ENCODE measurements around the gene AK8.

The AK8 gene

DNA sequence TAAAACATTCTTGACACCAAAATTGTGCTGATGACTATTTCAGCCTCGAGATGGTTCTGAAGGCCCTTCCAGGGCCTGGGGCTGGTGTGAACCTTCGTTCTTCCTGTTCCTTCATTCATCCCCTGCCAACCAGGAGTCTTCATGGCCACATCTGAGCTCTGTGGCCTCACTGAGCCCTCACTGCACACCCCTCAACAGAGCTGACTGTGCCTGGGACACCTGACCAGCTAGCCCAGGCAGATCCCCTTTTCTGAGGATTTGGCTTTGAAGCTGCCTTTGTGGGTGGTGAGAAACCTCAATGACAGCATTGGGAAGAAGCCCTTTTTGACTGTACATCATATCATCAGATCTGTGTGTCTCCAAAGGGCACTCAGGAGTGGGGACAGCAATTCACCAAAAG, 13.8 kb downstream of the AK8 start:
- no peak overlapping the region for H3K27ac Mint-ChIP-seq
- no peak for DNase-seq
- ATAC-seq (replicated peaks): no peak

DNA sequence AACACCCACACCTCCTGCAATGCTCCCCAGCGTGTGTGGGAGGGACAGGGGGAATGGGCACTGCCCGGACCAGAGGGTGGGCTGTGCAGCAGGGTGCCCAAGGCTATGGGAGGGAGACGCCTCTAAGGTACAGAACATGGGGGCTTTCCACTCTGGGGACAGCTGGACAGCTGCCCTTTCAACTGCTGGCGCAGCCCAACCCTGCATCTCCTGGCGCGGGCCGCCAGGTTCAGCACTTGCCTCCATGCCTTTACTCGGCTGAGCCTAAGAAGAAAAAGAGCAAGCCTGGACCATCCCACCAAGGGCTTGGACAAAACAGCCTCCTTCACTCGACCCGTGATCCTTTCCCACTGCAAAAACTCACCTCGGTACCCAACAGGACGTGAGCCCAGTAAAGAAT, 15.0 kb downstream of the AK8 start:
- DNase-seq: no peak
- H3K4me1 Mint-ChIP-seq (ENCODE audit: low read depth in 2 of 2): no peaks in the 10 kb centered on the region
- peaks cover 19 to 51% of the 10 kb centered on the region in 2 donors for H3K27me3 Mint-ChIP-seq
- no peak overlapping the region for H3K4me3 Mint-ChIP-seq
- no peaks in the 10 kb centered on the region for H3K9me3 Mint-ChIP-seq
- no peaks in the 10 kb centered on the region for H3K36me3 Mint-ChIP-seq (ENCODE audit: insufficient read depth)
- ATAC-seq (replicated peaks): no peak
- H3K27ac Mint-ChIP-seq: no peak overlapping the region

More for the DNA sequence above, 13.8 kb downstream of the AK8 start:
- Mint-ChIP-seq H3K4me3 (no peak overlapping the region), H3K36me3 (ENCODE audit: insufficient read depth) (no peaks in the 10 kb centered on the region), H3K4me1 (ENCODE audit: low read depth in 2 of 2) (no peaks in the 10 kb centered on the region), H3K27me3 (peaks cover 11 to 42% of the 10 kb centered on the region in 2 donors), H3K9me3 (no peaks in the 10 kb centered on the region)

DNA sequence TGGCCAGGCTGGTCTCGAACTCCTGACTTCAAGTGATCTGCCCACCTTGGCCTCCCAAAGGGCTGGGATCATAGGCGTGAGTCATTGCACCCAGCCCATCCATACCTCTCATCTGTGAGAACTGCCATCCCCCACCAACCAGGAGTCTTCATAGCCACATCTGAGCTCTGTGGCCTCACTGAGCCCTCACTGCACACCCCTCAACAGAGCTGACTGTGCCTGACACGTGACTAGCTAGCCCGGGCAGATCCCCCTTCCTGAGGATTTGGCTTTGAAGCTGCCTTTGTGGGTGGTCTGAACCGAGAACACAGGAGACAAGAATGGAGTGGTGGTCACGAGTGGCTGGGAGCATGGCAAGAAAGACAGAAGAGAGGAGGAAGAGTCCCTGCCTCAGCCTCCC, 15.6 kb downstream of the AK8 start:
- DNase-seq (no peak), ATAC-seq (replicated peaks) (no peak)
- Mint-ChIP-seq H3K27me3 (peaks cover 19 to 55% of the 10 kb centered on the region in 2 donors), H3K4me1 (ENCODE audit: low read depth in 2 of 2) (no peaks in the 10 kb centered on the region), H3K9me3 (no peaks in the 10 kb centered on the region), H3K4me3 (no peak overlapping the region), H3K36me3 (ENCODE audit: insufficient read depth) (no peaks in the 10 kb centered on the region), H3K27ac (peak overlapping the region in 1 of 2 donors; percentile 79)

DNA sequence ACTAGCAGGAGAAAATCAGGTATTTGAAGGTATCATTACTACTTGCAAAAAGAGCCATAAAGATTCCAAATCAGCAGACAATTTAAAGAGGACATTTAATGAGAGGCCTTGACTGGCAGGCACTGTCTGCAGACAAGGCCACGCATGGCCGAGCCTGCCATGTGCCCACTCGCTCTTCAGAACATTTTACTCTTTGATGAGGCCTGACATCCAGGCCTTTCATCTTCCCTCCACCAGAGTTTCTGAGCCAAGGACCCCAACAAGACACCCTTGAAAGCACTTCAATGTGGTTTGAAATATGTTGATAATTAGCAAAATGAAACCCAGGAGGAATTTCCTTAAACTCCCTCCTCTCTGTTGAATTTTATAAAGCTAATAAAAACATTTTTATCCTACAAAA, 16.4 kb downstream of the AK8 start:
- ATAC-seq (replicated peaks): no peak
- DNase-seq: no peak
- Mint-ChIP-seq H3K9me3 (no peaks in the 10 kb centered on the region), H3K4me3 (no peak overlapping the region), H3K36me3 (ENCODE audit: insufficient read depth) (no peaks in the 10 kb centered on the region), H3K27me3 (peaks cover 23 to 55% of the 10 kb centered on the region in 2 donors), H3K27ac (no peak overlapping the region), H3K4me1 (ENCODE audit: low read depth in 2 of 2) (no peaks in the 10 kb centered on the region)

DNA sequence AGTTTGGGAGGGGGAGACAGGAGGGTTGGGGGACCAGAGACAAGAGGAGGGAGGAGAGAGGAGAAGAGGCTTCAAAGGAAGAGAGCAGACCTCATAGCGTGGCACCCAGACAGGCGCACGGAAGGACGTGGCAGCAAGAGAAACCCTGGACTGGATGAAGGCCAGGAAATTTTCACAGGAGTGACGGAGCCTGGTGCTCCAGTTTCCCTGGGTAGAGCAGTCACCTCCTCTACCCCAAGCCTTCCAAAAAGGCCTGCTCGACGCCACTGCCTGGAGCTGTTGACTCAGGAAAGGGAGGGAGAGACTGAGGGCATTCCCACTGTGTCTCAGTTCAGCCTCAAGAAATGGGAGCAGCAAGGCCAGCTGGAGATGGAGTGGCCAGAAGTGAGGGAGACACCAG, 19.3 kb downstream of the AK8 start:
- peak overlapping the region in 1 of 2 donors; percentile 50 for H3K27ac Mint-ChIP-seq
- peaks cover 35 to 59% of the 10 kb centered on the region in 2 donors for H3K27me3 Mint-ChIP-seq
- no peak for DNase-seq
- no peak for ATAC-seq (replicated peaks)
- H3K4me1 Mint-ChIP-seq (ENCODE audit: low read depth in 2 of 2): peaks cover 0 to 4% of the 10 kb centered on the region in 2 donors
- H3K9me3 Mint-ChIP-seq: no peaks in the 10 kb centered on the region
- H3K4me3 Mint-ChIP-seq: no peak overlapping the region
- peaks cover 4% of the 10 kb centered on the region for H3K36me3 Mint-ChIP-seq (ENCODE audit: insufficient read depth)

DNA sequence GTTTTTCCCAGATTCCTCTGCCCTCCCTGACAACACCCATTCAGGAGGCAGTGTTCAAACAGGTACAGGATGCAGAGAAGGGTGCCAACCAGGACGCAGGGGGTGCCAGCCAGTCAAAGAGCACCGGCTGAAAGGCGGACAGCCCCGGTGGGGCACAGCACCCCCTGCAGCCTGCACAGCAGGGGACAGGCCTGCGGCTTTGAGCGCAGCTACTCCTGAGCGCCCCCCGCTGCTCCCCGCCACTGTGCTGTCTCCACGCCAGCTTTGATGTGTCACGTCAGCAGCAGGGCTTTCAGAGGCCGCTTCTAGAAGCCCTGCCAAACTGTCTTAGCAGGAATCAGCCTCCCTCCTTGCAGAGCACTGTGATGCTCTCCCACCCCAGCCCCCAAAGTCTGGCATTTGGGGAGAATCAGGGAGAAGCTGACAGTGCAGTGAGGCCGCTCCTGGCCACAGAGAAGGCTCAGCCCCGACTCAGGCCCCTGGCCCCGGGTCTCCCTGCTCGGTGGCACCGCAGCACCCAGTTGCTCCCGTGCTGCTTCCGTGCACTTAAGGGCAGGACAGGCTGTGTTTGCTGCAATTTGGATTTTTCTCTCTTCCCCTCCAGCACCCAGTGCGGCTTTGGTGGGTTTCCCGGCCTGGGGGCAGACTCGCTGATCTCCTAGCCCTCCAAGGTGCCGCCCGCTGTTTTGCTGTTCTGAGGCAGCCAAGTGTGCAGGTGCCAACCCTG, 20.3 kb downstream of the AK8 start:
- Mint-ChIP-seq H3K4me1 (ENCODE audit: low read depth in 2 of 2) (peaks cover 0 to 4% of the 10 kb centered on the region in 2 donors), H3K36me3 (ENCODE audit: insufficient read depth) (peaks cover 4% of the 10 kb centered on the region), H3K4me3 (no peak overlapping the region), H3K9me3 (no peaks in the 10 kb centered on the region), H3K27ac (no peak overlapping the region), H3K27me3 (peaks cover 35 to 56% of the 10 kb centered on the region in 2 donors)
- no peak for DNase-seq
- ATAC-seq (replicated peaks): no peak

DNA sequence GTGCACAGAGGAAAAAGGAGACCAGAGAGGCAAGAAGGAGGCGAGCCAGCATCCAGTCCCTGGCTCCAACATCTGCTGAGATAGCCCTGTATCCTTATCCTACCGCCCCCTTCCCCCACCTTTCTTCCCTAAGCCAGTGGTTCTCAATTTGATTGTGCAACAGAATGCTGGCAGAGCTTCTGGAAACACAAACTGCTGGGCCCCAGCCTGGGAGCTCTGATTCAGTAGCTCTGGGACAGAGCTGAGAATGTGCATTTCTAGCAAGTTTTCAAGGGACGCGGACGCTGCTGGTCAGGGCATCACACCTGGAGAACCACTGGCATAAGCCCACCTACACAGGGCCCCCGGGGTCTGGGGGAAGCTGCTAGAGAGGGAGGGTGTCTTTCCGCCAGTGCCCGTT, 21.1 kb downstream of the AK8 start:
- peaks cover 0 to 4% of the 10 kb centered on the region in 2 donors for H3K4me1 Mint-ChIP-seq (ENCODE audit: low read depth in 2 of 2)
- no peak overlapping the region for H3K27ac Mint-ChIP-seq
- H3K9me3 Mint-ChIP-seq: no peaks in the 10 kb centered on the region
- peaks cover 4% of the 10 kb centered on the region for H3K36me3 Mint-ChIP-seq (ENCODE audit: insufficient read depth)
- no peak overlapping the region for H3K4me3 Mint-ChIP-seq
- DNase-seq: no peak
- peaks cover 35 to 51% of the 10 kb centered on the region in 2 donors for H3K27me3 Mint-ChIP-seq
- no peak for ATAC-seq (replicated peaks)

DNA sequence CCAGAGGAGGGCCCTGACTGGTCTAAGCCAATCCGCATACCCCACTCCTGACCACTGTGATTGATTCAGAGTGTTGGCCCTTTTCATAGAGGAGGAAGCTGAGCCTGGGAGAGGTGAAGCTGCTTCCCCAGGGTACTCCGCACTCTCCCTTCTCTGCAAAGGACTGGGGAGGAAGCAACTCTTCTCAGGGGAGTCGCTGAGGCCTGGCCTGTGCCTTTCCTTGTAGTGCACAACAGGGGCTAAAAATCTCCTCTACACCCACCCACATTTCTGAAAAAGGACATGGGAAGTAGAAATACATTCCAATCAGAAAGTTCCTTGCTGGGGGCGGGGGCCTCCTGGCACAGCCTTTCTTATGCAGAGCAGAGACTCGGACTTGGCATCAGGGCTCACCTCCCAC, 22.2 kb downstream of the AK8 start:
- H3K36me3 Mint-ChIP-seq (ENCODE audit: insufficient read depth): peaks cover 4% of the 10 kb centered on the region
- H3K4me3 Mint-ChIP-seq: no peak overlapping the region
- peaks cover 42 to 51% of the 10 kb centered on the region in 2 donors for H3K27me3 Mint-ChIP-seq
- DNase-seq: no peak
- no peaks in the 10 kb centered on the region for H3K9me3 Mint-ChIP-seq
- ATAC-seq (replicated peaks): no peak
- H3K27ac Mint-ChIP-seq: no peak overlapping the region
- peaks cover 0 to 5% of the 10 kb centered on the region in 2 donors for H3K4me1 Mint-ChIP-seq (ENCODE audit: low read depth in 2 of 2)

DNA sequence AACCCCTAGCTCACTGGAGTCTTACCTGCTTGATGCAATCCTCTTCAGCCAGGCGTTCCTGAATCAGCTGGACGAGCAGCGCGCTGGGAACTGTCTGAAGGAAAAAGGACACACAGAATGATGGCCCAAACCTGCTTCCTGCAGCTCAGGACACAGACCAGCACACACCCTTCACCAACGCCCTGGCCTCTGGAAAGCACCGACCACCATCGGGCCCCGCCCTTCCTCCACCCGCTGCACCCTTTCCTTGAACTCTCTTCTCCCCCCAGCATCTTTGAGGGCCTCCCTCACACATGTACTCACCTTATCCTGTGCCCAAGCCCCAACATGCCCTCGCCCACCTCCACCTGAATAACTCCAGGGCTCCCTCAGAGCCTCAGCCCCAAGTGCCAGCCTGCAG, 23.3 kb downstream of the AK8 start:
- ATAC-seq (replicated peaks) (no peak), DNase-seq (no peak)
- Mint-ChIP-seq H3K27ac (peak overlapping the region in 1 of 2 donors; percentile 18), H3K4me3 (no peak overlapping the region), H3K27me3 (peaks cover 42% of the 10 kb centered on the region in 2 donors), H3K9me3 (no peaks in the 10 kb centered on the region), H3K36me3 (ENCODE audit: insufficient read depth) (peaks cover 4% of the 10 kb centered on the region), H3K4me1 (ENCODE audit: low read depth in 2 of 2) (peaks cover 0 to 7% of the 10 kb centered on the region in 2 donors)

DNA sequence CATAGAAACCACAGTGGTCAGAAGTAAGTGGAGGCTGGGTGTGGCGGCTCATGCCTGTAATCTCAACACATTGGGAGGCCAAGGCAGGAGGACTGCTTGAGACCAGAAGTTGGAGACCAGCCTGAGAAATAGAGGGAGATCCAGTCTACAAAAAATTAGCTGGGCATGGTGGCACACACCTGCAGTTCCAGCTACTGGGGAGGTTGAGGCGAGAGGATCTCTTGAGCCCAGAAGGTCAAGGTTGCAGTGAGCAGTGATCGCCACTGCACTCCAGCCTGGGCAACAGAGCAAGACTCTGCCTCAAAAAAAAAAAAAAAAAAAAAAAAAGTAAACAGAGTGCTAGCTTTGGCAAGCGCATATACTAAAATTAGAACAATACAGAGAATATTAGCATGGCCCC, 24.6 kb downstream of the AK8 start:
- no peaks in the 10 kb centered on the region for H3K9me3 Mint-ChIP-seq
- no peak overlapping the region for H3K4me3 Mint-ChIP-seq
- ATAC-seq (replicated peaks) (no peak), DNase-seq (no peak)
- no peak overlapping the region for H3K27ac Mint-ChIP-seq
- peaks cover 0 to 8% of the 10 kb centered on the region in 2 donors for H3K4me1 Mint-ChIP-seq (ENCODE audit: low read depth in 2 of 2)
- H3K27me3 Mint-ChIP-seq: peaks cover 32 to 37% of the 10 kb centered on the region in 2 donors
- H3K36me3 Mint-ChIP-seq (ENCODE audit: insufficient read depth): peaks cover 4% of the 10 kb centered on the region

DNA sequence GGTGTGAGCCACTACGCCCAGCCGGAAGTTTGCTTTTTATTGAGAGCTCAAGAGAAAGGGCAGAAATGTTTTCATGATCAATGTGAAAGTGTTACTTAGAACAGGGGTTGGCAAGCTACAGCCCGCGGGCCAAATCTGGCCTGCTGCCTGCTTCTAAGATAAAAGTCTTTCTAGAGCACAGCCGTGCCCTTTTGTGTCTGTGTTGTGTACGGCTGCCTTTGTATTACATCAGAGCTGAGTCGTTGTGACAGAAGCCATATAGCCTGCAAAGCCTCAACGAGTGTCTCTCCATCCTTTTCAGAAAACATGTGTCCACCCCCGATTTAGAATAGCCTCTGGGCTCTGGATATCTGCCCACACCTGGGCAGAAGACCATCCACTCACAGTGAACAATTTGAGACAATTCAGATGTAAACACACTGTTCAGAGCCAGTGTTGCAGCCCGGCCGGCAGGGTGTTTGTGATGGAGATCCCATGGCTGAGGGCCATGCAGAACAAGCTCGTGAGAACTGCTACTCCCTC, 28.8 kb downstream of the AK8 start:
- peaks cover 12 to 17% of the 10 kb centered on the region in 2 donors for H3K27me3 Mint-ChIP-seq
- ATAC-seq (replicated peaks): no peak
- no peak for DNase-seq
- H3K36me3 Mint-ChIP-seq (ENCODE audit: insufficient read depth): no peaks in the 10 kb centered on the region
- peaks cover 0 to 4% of the 10 kb centered on the region in 2 donors for H3K4me1 Mint-ChIP-seq (ENCODE audit: low read depth in 2 of 2)
- H3K9me3 Mint-ChIP-seq: no peaks in the 10 kb centered on the region
- peak overlapping the region in 1 of 2 donors; percentile 29 for H3K27ac Mint-ChIP-seq
- H3K4me3 Mint-ChIP-seq: peak overlapping the region in 1 of 2 donors; percentile 44

DNA sequence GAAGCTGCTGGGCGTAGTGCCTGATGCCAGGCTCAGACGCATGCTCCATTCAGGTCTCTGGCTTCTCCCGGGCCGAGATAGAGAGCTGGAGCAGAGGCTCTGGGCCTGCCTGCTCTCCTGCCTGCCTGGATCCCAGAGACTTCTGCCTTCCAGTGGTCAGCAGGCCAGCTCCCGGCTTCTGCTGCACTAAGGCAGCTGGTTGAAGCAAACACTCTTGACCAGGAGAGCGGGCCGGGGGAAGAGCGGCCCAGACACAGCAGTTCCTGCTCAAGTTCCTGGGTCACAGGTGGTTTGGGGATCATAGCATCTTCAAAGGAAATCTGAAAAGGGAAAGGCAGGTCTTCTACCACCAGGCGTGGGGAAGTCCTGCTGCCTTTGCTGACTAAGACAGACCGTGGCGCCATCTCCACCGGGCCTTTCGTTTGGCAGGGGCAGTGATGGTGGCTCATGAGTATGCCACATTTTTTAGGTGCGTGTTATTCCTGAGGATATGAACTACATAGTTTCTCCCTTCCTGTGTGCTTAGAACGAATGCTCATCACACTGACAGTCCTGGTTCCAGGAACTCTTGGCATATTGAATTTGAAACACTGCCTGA, 31.1 kb downstream of the AK8 start:
- peaks cover 0 to 4% of the 10 kb centered on the region in 2 donors for H3K4me1 Mint-ChIP-seq (ENCODE audit: low read depth in 2 of 2)
- ATAC-seq (replicated peaks): no peak
- no peak overlapping the region for H3K27ac Mint-ChIP-seq
- no peaks in the 10 kb centered on the region for H3K36me3 Mint-ChIP-seq (ENCODE audit: insufficient read depth)
- no peak for DNase-seq
- H3K4me3 Mint-ChIP-seq: no peak overlapping the region
- no peaks in the 10 kb centered on the region for H3K9me3 Mint-ChIP-seq
- H3K27me3 Mint-ChIP-seq: peaks cover 12 to 25% of the 10 kb centered on the region in 2 donors

DNA sequence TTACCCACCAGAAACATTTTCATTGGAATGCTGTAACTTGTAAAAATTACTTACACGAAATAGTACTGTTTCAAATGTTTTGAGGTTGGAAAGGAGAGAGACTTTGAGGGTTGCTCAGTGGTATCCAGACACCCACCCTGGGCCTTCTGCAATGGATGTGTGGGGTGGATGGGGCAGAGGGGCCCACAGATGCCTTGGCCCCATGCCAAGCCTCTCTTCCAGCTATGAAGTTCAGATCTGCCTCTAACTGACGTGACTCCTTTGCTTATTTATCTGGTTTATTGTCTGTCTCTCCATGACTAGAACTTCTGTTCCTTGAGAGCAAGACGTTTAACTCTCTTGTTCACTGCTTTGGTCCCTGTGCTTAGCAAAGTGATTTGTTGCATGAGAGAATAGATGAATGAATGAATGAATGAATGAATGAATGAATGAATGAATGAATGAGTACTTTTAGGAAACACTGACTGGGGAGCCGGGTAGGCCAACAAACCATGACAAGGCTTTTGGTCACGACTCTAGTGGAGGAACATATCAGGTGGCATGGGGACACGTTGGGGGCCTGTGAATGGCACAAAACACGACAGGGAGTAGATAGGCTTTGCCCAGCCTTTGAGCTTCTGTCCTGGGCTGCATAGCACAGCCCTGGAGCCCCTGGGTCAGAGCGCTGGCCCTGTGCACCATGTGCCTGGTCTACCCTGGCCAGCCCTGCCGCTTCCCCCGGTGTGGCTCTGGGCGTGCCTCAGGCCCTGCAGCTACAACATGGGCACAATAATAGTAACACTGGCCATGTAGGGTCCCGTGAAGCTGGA, 31.8 kb downstream of the AK8 start:
- DNase-seq (no peak), ATAC-seq (replicated peaks) (no peak)
- H3K27me3 Mint-ChIP-seq: peaks cover 10 to 25% of the 10 kb centered on the region in 2 donors
- no peak overlapping the region for H3K27ac Mint-ChIP-seq
- H3K36me3 Mint-ChIP-seq (ENCODE audit: insufficient read depth): no peaks in the 10 kb centered on the region
- no peak overlapping the region for H3K4me3 Mint-ChIP-seq
- H3K9me3 Mint-ChIP-seq: no peaks in the 10 kb centered on the region
- H3K4me1 Mint-ChIP-seq (ENCODE audit: low read depth in 2 of 2): peaks cover 0 to 4% of the 10 kb centered on the region in 2 donors

Data from effector memory CD8-positive, alpha-beta T cell (primary cell).